ENCODE measurements around the gene MED26. TPM values are rescaled to one million over a fixed set of nuclear protein-coding genes. Genes with fewer than 3 reads are reported as not detected.

The MED26 gene
- total RNA-seq, 1 experiment from 2014 or later = 11.4 TPM

- Histone ChIP-seq H3K56ac (ENCODE audit: insufficient read length, low read depth, low read length) (no peak overlapping the region), H3K14ac (ENCODE audit: insufficient read depth, low read length) (no peak overlapping the region), H3K23me2 (ENCODE audit: insufficient read length, low read depth, low read length, poor library complexity, severe bottlenecking) (no peaks in the 10 kb centered on the region), H3K9me3 (ENCODE audit: control insufficient read depth, low read depth, low read length) (no peaks in the 10 kb centered on the region), H2BK120ac (ENCODE audit: low read depth, low read length, poor library complexity, severe bottlenecking) (no peak overlapping the region), H3K18ac (ENCODE audit: insufficient read length, low read depth, low read length) (no peak overlapping the region), H3K79me2 (ENCODE audit: insufficient read depth, low read length) (no peaks in the 10 kb centered on the region), H4K91ac (ENCODE audit: insufficient read length, low read depth, low read length) (no peak overlapping the region), H2AFZ (ENCODE audit: low read length) (no peak overlapping the region), H4K8ac (replicated peaks; ENCODE audit: insufficient read length, low read depth, low read length) (no peak overlapping the region), H3K4ac (ENCODE audit: low read depth, low read length) (no peak overlapping the region), H2BK20ac (ENCODE audit: low read depth, low read length, poor library complexity, severe bottlenecking) (no peak overlapping the region), H3T11ph (ENCODE audit: low read length) (no peak overlapping the region), H2BK5ac (ENCODE audit: insufficient read length, low read length) (no peak overlapping the region), H3K9ac (ENCODE audit: extremely low read depth, insufficient read length, low read length) (no peak overlapping the region), H3K27me3 (ENCODE audit: insufficient read depth, low read length) (no peaks in the 10 kb centered on the region), H2BK12ac (ENCODE audit: insufficient read length, low read depth, low read length) (no peak overlapping the region), H3K27ac (ENCODE audit: insufficient read length, low read depth, low read length) (no peak overlapping the region), H3K4me1 (ENCODE audit: insufficient read depth, low read length) (no peaks in the 10 kb centered on the region), H4K20me1 (ENCODE audit: control insufficient read depth, insufficient read depth, insufficient read length) (no peaks in the 10 kb centered on the region), H2BK15ac (ENCODE audit: low read depth, low read length) (no peak overlapping the region), H4K5ac (ENCODE audit: insufficient read length, low read depth, low read length) (no peak overlapping the region), H3K4me2 (ENCODE audit: insufficient read depth, insufficient read length, low read length) (no peak overlapping the region), H3K23ac (ENCODE audit: insufficient read length, low read depth, low read length) (no peak overlapping the region), H3K79me1 (ENCODE audit: insufficient read depth, low read depth, low read length, poor library complexity, severe bottlenecking) (no peaks in the 10 kb centered on the region), H2AK5ac (ENCODE audit: insufficient read length, low read length) (no peak overlapping the region)
- Mint-ChIP-seq H3K9me3 (no peaks in the 10 kb centered on the region), H3K27ac (no peak overlapping the region), H3K4me3 (no peak overlapping the region), H3K36me3 (ENCODE audit: insufficient read depth in 1 of 3, low read depth in 3 of 3) (peaks cover 9 to 28% (median 16%) of the 10 kb centered on the region in 3 experiments; a peak in 6 of 7 replicates), H3K27me3 (ENCODE audit: low read depth) (no peaks in the 10 kb centered on the region), H3K4me1 (peaks cover 0 to 5% of the 10 kb centered on the region in 2 experiments; a peak in 3 of 4 replicates)
- no CpG with 5 or more reads among the region's 4 CpGs for WGBS (ENCODE audit: extremely low coverage, insufficient read length, low lambda C conversion rate)
- no peak for TF ChIP-seq CTCF (conservative IDR thresholded peaks at IDR 0.05)
- no peak for DNase-seq
These were observed 79.0 kb downstream of the MED26 start for GRCh38 chr19:16548956-16549355.
